Measurements from ENCODE around the gene CEP152. TPM values are rescaled to one million over a fixed set of nuclear protein-coding genes. Genes with fewer than 3 reads are reported as not detected.

The CEP152 gene
- total RNA-seq, 2 experiments from 2014 or later = 34.4 to 42.2 TPM

GRCh38 chr15:48765022-48765421 is 45.8 kb downstream of the CEP152 start:
- Mint-ChIP-seq H3K27ac (no peak overlapping the region), H3K27me3 (no peaks in the 10 kb centered on the region)
- ATAC-seq = no peak

GRCh38 chr15:48761393-48762158 is 49.3 kb downstream of the CEP152 start:
- no peak overlapping the region for H3K27ac Mint-ChIP-seq
- intact Hi-C loops (cut with DNase I, micrococcal nuclease) = no loop called here
- CTCF ChIA-PET = interaction anchor here (0.6 to 0.7 kb wide), 2 partner anchors 108 to 1563 kb away, joined by 3 read pairs; no protein-coding TSS in a partner anchor
- H3K4me3 Mint-ChIP-seq = no peak overlapping the region
- no peak for DNase-seq
- no peaks in the 10 kb centered on the region for H3K4me1 Mint-ChIP-seq
- ATAC-seq = no peak
- POLR2A ChIA-PET = no interaction called here
- H3K36me3 Mint-ChIP-seq (ENCODE audit: low read depth) = peaks cover 37% of the 10 kb centered on the region
- H3K9me3 Mint-ChIP-seq (ENCODE audit: low read depth) = no peaks in the 10 kb centered on the region
- H3K27me3 Mint-ChIP-seq = no peaks in the 10 kb centered on the region

More at GRCh38 chr15:48765022-48765421, 45.8 kb downstream of the CEP152 start:
- no peaks in the 10 kb centered on the region for H3K4me1 Mint-ChIP-seq
- H3K4me3 Mint-ChIP-seq = no peak overlapping the region
- H3K36me3 Mint-ChIP-seq (ENCODE audit: low read depth) = peaks cover 46% of the 10 kb centered on the region
- ChIA-PET CTCF (no interaction called here), POLR2A (no interaction called here)
- intact Hi-C loops (cut with DNase I, micrococcal nuclease) = no loop called here
- peaks cover 1% of the 10 kb centered on the region for H3K9me3 Mint-ChIP-seq (ENCODE audit: low read depth)
- no peak for DNase-seq

- no peak for DNase-seq
- CTCF ChIA-PET = no interaction called here
Measured at GRCh38 chr15:48759921-48760320, 50.9 kb downstream of the CEP152 start.

GRCh38 chr15:48757661-48758060 is 53.2 kb downstream of the CEP152 start:
- Mint-ChIP-seq H3K27me3 (no peaks in the 10 kb centered on the region), H3K4me1 (no peaks in the 10 kb centered on the region), H3K4me3 (no peak overlapping the region), H3K36me3 (ENCODE audit: low read depth) (peaks cover 34% of the 10 kb centered on the region), H3K9me3 (ENCODE audit: low read depth) (no peaks in the 10 kb centered on the region), H3K27ac (no peak overlapping the region)
- no peak for DNase-seq
- POLR2A ChIA-PET = no interaction called here
- CTCF ChIA-PET = interaction anchor here (0.6 kb wide), 1 partner anchor 44 kb away, joined by 3 read pairs; no protein-coding TSS in a partner anchor
- ATAC-seq = no peak
- intact Hi-C loops (cut with DNase I, micrococcal nuclease) = no loop called here

More at GRCh38 chr15:48759921-48760320, 50.9 kb downstream of the CEP152 start:
- Mint-ChIP-seq H3K9me3 (ENCODE audit: low read depth) (no peaks in the 10 kb centered on the region), H3K4me1 (no peaks in the 10 kb centered on the region), H3K36me3 (ENCODE audit: low read depth) (peaks cover 38% of the 10 kb centered on the region), H3K4me3 (no peak overlapping the region), H3K27me3 (no peaks in the 10 kb centered on the region), H3K27ac (no peak overlapping the region)
- intact Hi-C loops (cut with DNase I, micrococcal nuclease) = no loop called here
- no peak for ATAC-seq
- POLR2A ChIA-PET = no interaction called here

GRCh38 chr15:48754011-48754410 is 56.9 kb downstream of the CEP152 start:
- intact Hi-C loops (cut with DNase I, micrococcal nuclease) = no loop called here
- peaks cover 46% of the 10 kb centered on the region for H3K36me3 Mint-ChIP-seq (ENCODE audit: low read depth)

GRCh38 chr15:48751595-48751994 is 59.3 kb downstream of the CEP152 start:
- Mint-ChIP-seq H3K9me3 (ENCODE audit: low read depth) (no peaks in the 10 kb centered on the region), H3K4me1 (no peaks in the 10 kb centered on the region), H3K27ac (no peak overlapping the region), H3K27me3 (no peaks in the 10 kb centered on the region), H3K36me3 (ENCODE audit: low read depth) (peaks cover 53% of the 10 kb centered on the region), H3K4me3 (no peak overlapping the region)
- ChIA-PET CTCF (no interaction called here), POLR2A (no interaction called here)
- intact Hi-C loops (cut with DNase I, micrococcal nuclease) = no loop called here
- DNase-seq (no peak), ATAC-seq (no peak)

More at GRCh38 chr15:48754011-48754410, 56.9 kb downstream of the CEP152 start:
- H3K9me3 Mint-ChIP-seq (ENCODE audit: low read depth) = no peaks in the 10 kb centered on the region
- DNase-seq (no peak), ATAC-seq (no peak)
- POLR2A ChIA-PET = no interaction called here
- no peak overlapping the region for H3K27ac Mint-ChIP-seq
- CTCF ChIA-PET = interaction anchor here (0.6 kb wide), 1 partner anchor 31 kb away, joined by 4 read pairs; no protein-coding TSS in a partner anchor
- H3K4me1 Mint-ChIP-seq = no peaks in the 10 kb centered on the region
- H3K27me3 Mint-ChIP-seq = no peaks in the 10 kb centered on the region
- H3K4me3 Mint-ChIP-seq = no peak overlapping the region

- CTCF ChIA-PET = no interaction called here
- peaks cover 52% of the 10 kb centered on the region for H3K36me3 Mint-ChIP-seq (ENCODE audit: low read depth)
- POLR2A ChIA-PET = no interaction called here
Measured at GRCh38 chr15:48748535-48748934, 62.3 kb downstream of the CEP152 start.

GRCh38 chr15:48733615-48734014 is 77.3 kb downstream of the CEP152 start:
- DNase-seq (no peak), ATAC-seq (no peak)
- Mint-ChIP-seq H3K4me1 (no peaks in the 10 kb centered on the region), H3K4me3 (no peak overlapping the region), H3K27me3 (no peaks in the 10 kb centered on the region), H3K36me3 (ENCODE audit: low read depth) (peaks cover 64% of the 10 kb centered on the region), H3K27ac (no peak overlapping the region), H3K9me3 (ENCODE audit: low read depth) (peaks cover 6% of the 10 kb centered on the region)
- ChIA-PET CTCF (no interaction called here), POLR2A (no interaction called here)
- intact Hi-C loops (cut with DNase I, micrococcal nuclease) = no loop called here

More at GRCh38 chr15:48748535-48748934, 62.3 kb downstream of the CEP152 start:
- Mint-ChIP-seq H3K27me3 (no peaks in the 10 kb centered on the region), H3K9me3 (ENCODE audit: low read depth) (no peaks in the 10 kb centered on the region), H3K4me3 (no peak overlapping the region), H3K4me1 (no peaks in the 10 kb centered on the region), H3K27ac (no peak overlapping the region)
- no peak for DNase-seq
- ATAC-seq = no peak
- intact Hi-C loops (cut with DNase I, micrococcal nuclease) = no loop called here

GRCh38 chr15:48730506-48730905 is 80.4 kb downstream of the CEP152 start:
- H3K36me3 Mint-ChIP-seq (ENCODE audit: low read depth) = peaks cover 52% of the 10 kb centered on the region

GRCh38 chr15:48723969-48724368 is 86.9 kb downstream of the CEP152 start:
- ChIA-PET CTCF (no interaction called here), POLR2A (no interaction called here)
- Mint-ChIP-seq H3K4me3 (no peak overlapping the region), H3K4me1 (peaks cover 5% of the 10 kb centered on the region), H3K27ac (no peak overlapping the region), H3K27me3 (no peaks in the 10 kb centered on the region), H3K9me3 (ENCODE audit: low read depth) (no peaks in the 10 kb centered on the region), H3K36me3 (ENCODE audit: low read depth) (peaks cover 12% of the 10 kb centered on the region)
- ATAC-seq (no peak), DNase-seq (no peak)
- intact Hi-C loops (cut with DNase I, micrococcal nuclease) = no loop called here

More at GRCh38 chr15:48730506-48730905, 80.4 kb downstream of the CEP152 start:
- intact Hi-C loops (cut with DNase I, micrococcal nuclease) = no loop called here
- DNase-seq (no peak), ATAC-seq (no peak)
- ChIA-PET CTCF (no interaction called here), POLR2A (interaction anchor here (0.6 kb wide), 1 partner anchor 1615 kb away, joined by 4 read pairs; no protein-coding TSS in a partner anchor)
- H3K27me3 Mint-ChIP-seq = no peaks in the 10 kb centered on the region
- no peak overlapping the region for H3K4me3 Mint-ChIP-seq
- no peak overlapping the region for H3K27ac Mint-ChIP-seq
- peaks cover 3% of the 10 kb centered on the region for H3K9me3 Mint-ChIP-seq (ENCODE audit: low read depth)
- H3K4me1 Mint-ChIP-seq = no peaks in the 10 kb centered on the region

GRCh38 chr15:48722764-48723661 is 87.9 kb downstream of the CEP152 start:
- Mint-ChIP-seq H3K4me3 (no peak overlapping the region), H3K9me3 (ENCODE audit: low read depth) (no peaks in the 10 kb centered on the region), H3K27ac (no peak overlapping the region), H3K36me3 (ENCODE audit: low read depth) (peaks cover 6% of the 10 kb centered on the region), H3K4me1 (peaks cover 5% of the 10 kb centered on the region), H3K27me3 (no peaks in the 10 kb centered on the region)
- CTCF ChIA-PET = no interaction called here
- intact Hi-C loops (cut with DNase I, micrococcal nuclease) = no loop called here
- POLR2A ChIA-PET = no interaction called here
- no peak for DNase-seq
- no peak for ATAC-seq
